ENCODE data around the gene L2HGDH. TPM values are rescaled to one million over a fixed set of nuclear protein-coding genes. Genes with fewer than 3 reads are reported as not detected.

L2HGDH gene
- total and polyA plus RNA-seq, 9 of the 15 experiments (the other 6 are each of a cell fraction or from before 2014, with no cell fraction given), result 1.7 to 16.1 (median 10.5) TPM

- TF ChIP-seq MGA (IDR thresholded peaks at IDR 0.05) (peak; percentile 99), C11orf30 (IDR thresholded peaks at IDR 0.05; ENCODE audit: low read depth) (peak; percentile 64; the same call in 1 of the 2 replicates), ZBTB26 (CRISPR knock-in tag; IDR thresholded peaks at IDR 0.05) (no peak), PATZ1 (CRISPR knock-in tag; IDR thresholded peaks at IDR 0.05; ENCODE audit: borderline replicate concordance) (no peak), ZNF174 (CRISPR knock-in tag; IDR thresholded peaks at IDR 0.05) (no peak), SMAD4 (CRISPR knock-in tag; conservative IDR thresholded peaks at IDR 0.05) (no peak)
- TF ChIP-seq, protein P1, sequence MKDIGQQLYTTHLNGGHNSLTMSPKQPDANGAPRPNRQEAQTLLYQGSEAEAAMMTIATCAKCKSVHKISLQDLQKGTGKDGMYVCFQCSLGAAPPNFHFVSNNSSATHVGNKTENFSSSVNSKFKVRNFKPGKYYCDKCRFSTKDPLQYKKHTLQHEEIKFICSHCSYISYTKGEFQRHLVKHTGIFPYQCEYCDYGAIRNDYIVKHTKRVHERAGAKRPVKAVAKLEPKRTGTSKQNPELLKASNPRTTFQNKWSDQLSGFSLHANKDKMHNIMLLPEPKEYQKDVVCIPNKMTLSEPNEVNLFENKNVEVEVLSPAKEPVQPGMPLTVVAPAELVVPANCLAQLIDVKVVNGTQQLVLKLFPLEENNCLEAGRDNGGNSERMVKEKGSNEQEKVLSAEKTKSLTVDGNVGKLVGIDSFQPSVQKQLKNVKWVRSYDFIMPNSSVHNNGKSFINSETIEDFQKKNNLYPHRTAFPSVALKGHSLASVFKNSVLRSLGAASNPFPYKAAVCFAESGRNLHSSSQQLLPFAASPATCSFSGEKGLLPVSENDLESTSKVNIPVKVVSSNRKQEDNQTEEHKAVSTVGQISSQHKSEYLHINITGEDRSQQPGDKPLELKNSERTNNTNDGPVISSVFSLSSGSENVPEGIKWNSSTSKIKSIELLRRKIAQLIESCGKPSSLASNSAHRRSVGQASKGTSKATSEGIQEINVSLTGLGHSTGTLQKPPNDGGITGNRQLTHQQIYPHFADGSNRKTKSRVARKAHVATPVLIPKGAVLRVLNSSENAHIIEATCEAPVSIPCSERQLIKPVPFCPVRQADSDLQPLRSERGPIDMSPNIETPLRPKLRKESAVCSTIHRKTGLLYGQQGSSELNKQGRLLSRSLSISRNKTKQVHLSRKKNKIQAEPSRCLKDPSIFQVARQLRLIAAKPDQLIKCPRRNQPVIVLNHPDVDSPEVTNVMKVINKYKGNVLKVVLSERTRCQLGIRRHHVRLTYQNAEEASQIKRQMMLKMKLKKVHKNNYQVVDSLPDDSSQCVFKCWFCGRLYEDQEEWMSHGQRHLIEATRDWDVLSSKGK (CRISPR knock-in tag; IDR thresholded peaks at IDR 0.05), result no peak
These were observed at the start of gene L2HGDH, which contains the start of gene DMAC2L (continued) for GRCh38 chr14:50311972-50312733.
